NOMO-1 treated with dmso at 0.1 percent for 144 hours (cell line): ENCODE results near the gene LIFR.
"Not testable (repeated sequence)": the region's sequence is repeated elsewhere in the genome, so short reads cannot be mapped to it uniquely, and the experiment has no call there.

ENCODE experiments used
- DNase-seq: peaks from one replicate; lab custom pipeline; 2025; ENCODE audit not compliant: unreplicated experiment; lab: John Stamatoyannopoulos, UW

Gene LIFR

DNA sequence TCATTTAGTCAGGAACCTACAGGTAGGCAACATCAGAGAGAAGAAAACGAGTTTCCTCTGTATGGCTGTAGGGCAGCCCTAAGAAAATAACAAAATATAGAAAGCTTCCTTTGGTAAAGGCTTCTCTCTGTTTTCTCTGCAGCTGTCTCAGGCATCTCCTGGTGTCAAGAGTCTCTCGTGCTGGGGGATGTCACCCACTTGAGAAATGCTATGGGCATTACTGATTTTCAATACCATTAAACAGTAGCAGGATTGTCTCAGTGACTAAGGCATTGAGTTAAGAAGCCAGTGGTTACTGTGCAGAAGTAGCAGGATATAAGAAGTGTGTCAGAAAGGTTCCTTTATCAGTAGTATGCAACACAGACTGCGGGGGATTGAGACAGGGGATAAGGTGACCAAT is 32.4 kb downstream of the LIFR start:
- DNase-seq, result no peak

DNA sequence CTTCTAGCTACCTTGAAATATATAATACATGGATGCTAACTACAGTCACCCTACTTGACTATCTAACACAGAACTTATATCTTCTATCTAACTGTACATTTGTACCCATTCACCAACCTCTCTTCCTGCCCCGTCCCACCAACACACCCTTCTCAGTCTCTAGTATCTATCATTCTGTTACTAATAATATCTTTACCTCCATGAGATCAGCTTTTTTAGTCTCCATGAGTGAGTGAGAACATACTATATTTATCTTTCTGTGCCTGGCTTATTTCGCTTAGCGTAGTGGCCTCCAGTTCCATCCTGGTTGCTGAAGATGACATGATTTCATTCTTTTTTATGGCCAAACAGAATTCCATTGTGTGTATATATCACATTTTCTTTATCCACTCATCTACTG is 37.0 kb downstream of the LIFR start:
- no peak for DNase-seq

DNA sequence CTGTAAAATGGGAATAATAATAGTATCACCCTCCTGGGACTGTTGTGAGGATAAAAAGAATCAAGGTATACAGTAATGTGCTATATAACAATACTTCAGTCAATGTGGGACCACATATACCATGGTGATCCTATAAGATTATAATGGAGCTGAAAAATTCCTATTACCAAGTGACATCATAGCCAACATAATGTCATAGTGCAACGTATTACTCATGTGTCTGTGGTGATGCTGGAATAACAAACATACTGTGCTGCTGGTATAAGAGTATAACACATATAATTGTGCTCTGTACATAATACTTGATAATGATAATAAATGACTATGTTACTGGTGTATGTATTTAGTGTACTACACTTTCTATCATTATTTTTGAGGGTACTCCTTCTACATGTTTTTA is 38.1 kb downstream of the LIFR start:
- no peak for DNase-seq

DNA sequence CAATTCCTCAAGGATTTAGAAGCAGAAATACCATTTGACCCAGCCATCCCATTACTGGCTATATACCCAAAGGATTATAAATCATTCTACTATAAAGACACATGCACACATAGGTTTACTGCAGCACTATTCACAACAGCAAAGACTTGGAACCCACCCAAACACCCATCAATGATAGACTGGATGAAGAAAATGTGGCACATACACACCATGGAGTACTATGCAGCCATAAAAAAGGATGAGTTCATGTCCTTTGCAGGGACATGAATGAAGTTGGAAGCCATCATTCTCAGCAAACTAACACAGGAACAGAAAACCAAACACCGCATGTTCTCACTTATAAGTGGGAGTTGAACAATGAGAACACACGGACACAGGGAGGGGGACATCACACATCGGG is 39.8 kb downstream of the LIFR start:
- not testable (repeated sequence) for DNase-seq

DNA sequence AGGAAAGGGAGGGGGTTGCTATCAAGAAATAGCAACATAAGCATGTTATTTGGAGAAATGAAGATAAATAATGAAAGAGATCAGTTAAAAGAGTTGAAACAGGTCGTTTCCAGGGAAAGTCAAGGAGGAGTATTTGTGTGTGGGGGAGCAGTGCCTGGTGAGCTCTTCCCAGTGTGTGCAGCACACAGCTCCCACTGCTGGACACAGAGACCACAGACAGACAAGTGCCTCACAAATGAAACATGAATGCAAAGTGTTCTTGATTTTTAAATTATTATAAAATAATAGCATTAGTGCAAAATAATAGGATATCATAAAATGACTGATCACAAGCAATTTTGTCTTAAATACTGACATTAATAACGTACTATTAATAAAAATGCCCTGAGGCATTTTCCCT is 40.8 kb downstream of the LIFR start:
- no peak for DNase-seq

DNA sequence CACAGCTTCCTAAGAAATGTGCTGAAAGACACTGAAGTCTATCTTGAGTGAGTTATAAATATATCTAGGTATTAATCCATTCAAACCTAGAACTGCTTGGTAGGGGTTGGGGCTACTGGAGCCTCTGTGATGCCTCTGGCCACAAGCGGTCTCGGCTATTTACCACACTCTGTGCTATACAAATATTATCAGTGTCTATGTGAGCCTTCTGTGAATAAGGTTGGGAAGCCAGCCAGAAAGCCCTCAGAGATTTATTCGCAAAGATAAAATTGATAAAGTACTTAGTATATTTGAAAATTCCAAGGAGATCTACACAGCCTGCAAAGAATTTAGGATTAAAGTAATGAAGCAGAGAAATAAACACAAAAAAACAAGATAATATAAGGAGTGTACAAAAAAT is 41.4 kb downstream of the LIFR start:
- no peak for DNase-seq

DNA sequence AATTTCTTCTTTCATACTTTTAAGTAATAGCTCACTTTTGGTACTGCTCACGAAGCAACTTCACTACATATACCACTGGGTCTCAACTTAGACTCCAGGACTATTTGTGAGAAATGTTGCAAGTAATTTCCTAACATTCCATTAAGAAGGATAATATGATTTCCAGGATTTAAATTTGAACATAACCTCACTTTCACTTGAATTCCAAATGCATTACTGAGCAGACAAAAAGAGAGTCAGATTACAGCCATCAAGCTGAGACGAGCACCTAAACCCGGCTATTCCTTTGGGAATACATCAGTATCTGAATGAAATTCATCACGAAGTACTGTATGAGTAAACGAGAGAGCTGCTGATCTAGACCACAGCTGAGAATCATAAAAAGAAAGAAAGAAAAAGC is 47.3 kb downstream of the LIFR start:
- no peak for DNase-seq

DNA sequence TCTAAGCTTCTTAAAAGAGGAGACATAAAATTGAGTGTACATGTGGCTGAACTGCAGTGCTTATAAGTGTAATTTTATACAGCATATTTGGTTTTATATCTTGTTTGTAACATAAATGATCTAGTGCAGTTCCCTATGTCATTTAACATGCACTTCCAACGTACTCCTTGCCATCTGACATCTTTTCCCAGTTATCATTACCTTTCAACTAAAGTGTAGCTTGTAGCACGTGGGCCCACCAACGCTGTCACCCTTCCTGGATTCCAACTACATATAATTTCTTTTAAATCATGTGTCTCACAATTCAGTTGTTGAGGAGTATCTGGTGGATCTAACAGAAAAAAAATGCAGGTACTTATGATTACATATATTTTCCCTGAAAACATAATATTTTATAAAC is 50.1 kb downstream of the LIFR start:
- DNase-seq, result no peak

DNA sequence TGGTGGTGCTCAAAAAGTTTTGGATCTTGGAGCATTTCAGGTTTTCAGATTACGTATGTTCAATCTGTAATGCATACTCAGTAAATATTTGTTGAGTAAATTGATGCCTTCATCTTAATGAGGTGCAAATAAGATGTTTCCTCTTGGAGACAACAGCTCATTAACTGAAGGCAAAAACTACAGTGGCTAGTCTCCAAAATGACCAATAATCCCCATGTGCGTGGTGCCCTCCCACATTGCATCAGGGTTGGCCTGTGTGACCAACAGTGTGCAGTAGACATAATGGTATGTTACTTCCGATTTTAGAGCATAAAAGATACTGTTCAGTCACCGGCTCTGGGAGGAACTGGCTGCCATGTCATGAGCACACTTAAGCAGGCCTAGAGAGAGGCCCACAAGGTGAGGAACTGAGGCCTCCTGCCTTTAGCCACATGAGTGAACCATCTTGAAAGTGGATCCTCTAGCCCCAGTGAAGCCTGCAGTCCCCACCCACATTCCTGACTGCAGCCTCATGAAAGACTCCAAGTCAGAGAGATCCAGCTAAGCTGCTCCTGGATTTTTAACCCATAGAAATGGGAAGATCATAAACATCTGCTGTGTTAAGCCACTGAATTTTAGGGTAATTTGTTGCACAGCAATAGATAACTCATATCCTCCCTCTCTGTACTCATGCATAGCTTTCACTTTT is 55.7 kb downstream of the LIFR start:
- DNase-seq, result no peak

GRCh38 chr5:38497946-38498345 is 58.5 kb downstream of the LIFR start:
- DNase-seq, result no peak

GRCh38 chr5:38494763-38495162 is 61.7 kb downstream of the LIFR start:
- DNase-seq, result no peak

DNA sequence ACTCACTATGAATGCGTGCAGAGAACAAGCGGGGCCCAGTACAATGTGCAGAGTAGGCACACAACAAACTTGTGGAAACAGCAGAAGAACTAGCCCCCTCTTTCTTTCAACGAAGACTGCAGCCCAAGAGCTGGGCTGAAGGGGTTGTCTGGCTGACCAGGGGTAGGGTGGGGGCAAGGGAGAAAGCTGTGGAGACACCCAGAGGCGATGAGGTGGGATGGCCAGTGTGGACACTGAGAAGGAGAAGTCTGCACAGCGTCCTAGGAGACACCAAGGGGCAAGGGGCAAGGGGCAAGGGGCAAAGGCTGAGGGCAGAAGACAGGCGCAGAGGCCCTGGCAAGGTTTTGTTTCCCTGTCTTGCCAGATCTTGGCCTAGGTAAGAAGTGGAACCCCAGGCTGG is 62.3 kb downstream of the LIFR start:
- no peak for DNase-seq

- DNase-seq, result no peak
Observed at GRCh38 chr5:38483805-38484398, 72.5 kb downstream of the LIFR start.

DNA sequence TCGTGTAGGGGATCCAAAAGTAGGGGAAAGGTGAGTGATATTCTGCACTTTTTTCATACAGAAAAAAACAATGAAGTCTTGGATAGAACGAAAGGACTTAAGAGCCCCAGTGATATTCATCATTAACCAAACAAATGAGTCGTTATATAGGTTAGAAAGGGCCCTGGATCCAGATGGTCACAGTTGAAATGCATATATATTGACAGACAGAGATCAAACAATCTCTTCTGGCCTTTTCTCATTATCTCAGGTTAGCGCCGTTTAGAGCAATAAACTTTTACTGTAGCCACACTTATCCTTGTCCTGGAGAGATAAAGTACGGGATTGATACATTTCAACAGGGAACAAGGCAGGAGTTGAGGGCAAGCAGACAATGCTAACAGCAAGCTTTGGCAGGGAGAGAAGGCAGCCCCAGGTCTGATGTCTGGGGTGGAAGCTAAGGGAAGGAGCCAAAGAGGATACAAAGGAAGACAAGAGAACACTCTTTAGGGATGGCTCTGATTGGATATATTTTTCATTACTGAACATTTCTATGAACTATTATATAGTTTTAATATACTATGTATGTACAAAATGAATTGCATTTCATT is 77.0 kb downstream of the LIFR start:
- no peak for DNase-seq

- DNase-seq, result no peak
Observed at GRCh38 chr5:38478878-38479277, 77.6 kb downstream of the LIFR start.

- no peak for DNase-seq
Observed at GRCh38 chr5:38478166-38478565, 78.3 kb downstream of the LIFR start.

DNA sequence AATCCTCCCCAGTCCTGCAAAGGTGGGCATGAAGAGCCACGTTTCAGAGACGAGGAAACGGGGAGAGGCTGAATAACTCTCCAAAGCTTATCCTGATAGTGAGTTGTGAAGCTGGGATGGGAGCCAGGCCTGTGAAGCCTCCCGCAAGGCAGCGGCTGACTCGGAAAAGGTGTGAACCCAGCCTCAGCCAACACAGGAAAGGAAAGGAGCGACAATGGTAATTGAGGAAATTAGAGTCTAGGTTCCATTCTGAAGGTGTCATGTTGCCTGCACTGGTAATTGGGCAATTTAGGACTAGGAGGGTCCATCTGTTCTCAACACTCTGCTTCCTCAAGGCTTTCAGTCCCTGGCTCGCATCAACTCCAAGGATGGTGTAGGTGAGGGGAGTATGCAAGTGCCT is 83.4 kb downstream of the LIFR start:
- DNase-seq, result no peak

DNA sequence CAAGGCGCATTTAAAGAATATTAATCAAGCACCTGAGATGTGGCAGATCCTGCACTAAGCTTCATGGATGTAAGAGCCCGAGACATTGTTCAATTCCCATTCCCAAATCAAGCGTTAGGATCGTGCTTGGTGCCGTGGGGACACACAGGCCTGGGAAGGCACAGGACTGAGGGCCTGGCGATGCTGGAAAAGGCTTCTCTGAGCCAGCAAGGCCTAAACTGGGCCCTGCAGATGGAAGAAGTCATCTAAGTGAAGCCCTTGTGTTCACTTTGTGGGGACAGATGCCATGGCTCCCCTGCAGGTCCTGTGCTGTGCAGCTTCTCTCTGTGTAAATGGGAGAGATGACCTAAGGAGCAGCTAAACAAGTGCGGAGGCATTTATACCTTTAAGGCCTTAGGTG is 83.9 kb downstream of the LIFR start:
- no peak for DNase-seq

GRCh38 chr5:38471709-38472108 is 84.7 kb downstream of the LIFR start:
- DNase-seq, result no peak

GRCh38 chr5:38469707-38470267 is 86.7 kb downstream of the LIFR start:
- DNase-seq, result no peak

GRCh38 chr5:38468978-38469706 is 87.3 kb downstream of the LIFR start:
- DNase-seq, result no peak

GRCh38 chr5:38468202-38468673 is 88.2 kb downstream of the LIFR start:
- no peak for DNase-seq
